BE2C (cell line): Measurements from ENCODE around the gene MID1.

ENCODE experiments used
- DNase-seq: peaks from one replicate; pipeline ENCODE4 v3.0.0-alpha.2; 2020
- H3K27me3 ChIP-seq: fragments of 250-450 bp; sonication (Bioruptor Pico); 2 replicates; pipeline ENCODE4 v1.5.1; 2020; ENCODE audit warnings: mild to moderate bottlenecking
- H3K36me3 ChIP-seq: fragments of 250-450 bp; sonication (Bioruptor Pico); 2 replicates; pipeline ENCODE4 v1.5.1; 2020; ENCODE audit warnings: mild to moderate bottlenecking
- H3K4me1 ChIP-seq: fragments of 250-450 bp; sonication (Bioruptor Pico); 2 replicates; pipeline ENCODE4 v1.5.1; 2020
- H3K4me3 ChIP-seq: 2 replicates; pipeline ENCODE4 v1.5.1; 2011; ENCODE audit warnings: low read depth, low read length
- H3K9me3 ChIP-seq: fragments of 250-450 bp; sonication (Bioruptor Pico); 2 replicates; pipeline ENCODE4 v1.5.1; 2020
- CTCF ChIP-seq: IDR thresholded peaks from 2 replicates; pipeline ENCODE4 v1.5.1; 2012; ENCODE audit warnings: mild to moderate bottlenecking, low read depth, low read length

Gene MID1

GRCh38 chrX:10531927-10532326 is 88.5 kb downstream of the MID1 start:
- Histone ChIP-seq H3K4me1 (no peaks in the 10 kb centered on the region; the same call in 1 of the 2 replicates), H3K9me3 (no peaks in the 10 kb centered on the region), H3K36me3 (no peaks in the 10 kb centered on the region), H3K4me3 (no peak overlapping the region), H3K27me3 (no peaks in the 10 kb centered on the region)
- DNase-seq = no peak
- TF ChIP-seq CTCF = no peak

- DNase-seq = no peak
- Histone ChIP-seq H3K36me3 (no peaks in the 10 kb centered on the region), H3K27me3 (no peaks in the 10 kb centered on the region), H3K4me3 (no peak overlapping the region), H3K9me3 (no peaks in the 10 kb centered on the region), H3K4me1 (no peaks in the 10 kb centered on the region; the same call in 1 of the 2 replicates)
- no peak for TF ChIP-seq CTCF
Measured at GRCh38 chrX:10529344-10529743, 91.0 kb downstream of the MID1 start.

- H3K4me1 ChIP-seq = no peaks in the 10 kb centered on the region
- no peaks in the 10 kb centered on the region for H3K27me3 ChIP-seq
- H3K9me3 ChIP-seq = no peaks in the 10 kb centered on the region
- H3K36me3 ChIP-seq = no peaks in the 10 kb centered on the region
- no peak for DNase-seq
- no peak for TF ChIP-seq CTCF
- no peak overlapping the region for H3K4me3 ChIP-seq
Measured at GRCh38 chrX:10526451-10526850, 93.9 kb downstream of the MID1 start.

GRCh38 chrX:10525381-10526120 is 94.8 kb downstream of the MID1 start:
- no peaks in the 10 kb centered on the region for H3K9me3 ChIP-seq
- no peaks in the 10 kb centered on the region for H3K27me3 ChIP-seq
- H3K4me3 ChIP-seq = no peak overlapping the region
- no peaks in the 10 kb centered on the region for H3K36me3 ChIP-seq
- no peak for DNase-seq
- no peaks in the 10 kb centered on the region for H3K4me1 ChIP-seq
- no peak for TF ChIP-seq CTCF

GRCh38 chrX:10524578-10524977 is 95.8 kb downstream of the MID1 start:
- DNase-seq = no peak
- no peak for TF ChIP-seq CTCF

GRCh38 chrX:10519761-10520160 is 100.6 kb downstream of the MID1 start:
- no peaks in the 10 kb centered on the region for H3K4me1 ChIP-seq

More at GRCh38 chrX:10524578-10524977, 95.8 kb downstream of the MID1 start:
- Histone ChIP-seq H3K4me1 (no peaks in the 10 kb centered on the region), H3K4me3 (no peak overlapping the region), H3K9me3 (no peaks in the 10 kb centered on the region), H3K27me3 (no peaks in the 10 kb centered on the region), H3K36me3 (no peaks in the 10 kb centered on the region)

More at GRCh38 chrX:10519761-10520160, 100.6 kb downstream of the MID1 start:
- Histone ChIP-seq H3K4me3 (no peak overlapping the region), H3K9me3 (no peaks in the 10 kb centered on the region), H3K36me3 (no peaks in the 10 kb centered on the region), H3K27me3 (no peaks in the 10 kb centered on the region)
- no peak for DNase-seq
- TF ChIP-seq CTCF = no peak
